GM18508 (cell line): ENCODE measurements around the gene BANP.
"Not testable (repeated sequence)": the region's sequence is repeated elsewhere in the genome, so short reads cannot be mapped to it uniquely, and the experiment has no call there.

Experiments used
- ATAC-seq: cut with Tn5 transposase; IDR thresholded peaks from one replicate; pipeline ENCODE4 v1.9.1; 2021; ENCODE audit warnings: moderate number of reproducible peaks; ENCODE audit not compliant: insufficient read depth, unreplicated experiment

BANP gene

GRCh38 chr16:88073201-88073721 is 122.0 kb downstream of the BANP start:
- no peak for ATAC-seq

DNA sequence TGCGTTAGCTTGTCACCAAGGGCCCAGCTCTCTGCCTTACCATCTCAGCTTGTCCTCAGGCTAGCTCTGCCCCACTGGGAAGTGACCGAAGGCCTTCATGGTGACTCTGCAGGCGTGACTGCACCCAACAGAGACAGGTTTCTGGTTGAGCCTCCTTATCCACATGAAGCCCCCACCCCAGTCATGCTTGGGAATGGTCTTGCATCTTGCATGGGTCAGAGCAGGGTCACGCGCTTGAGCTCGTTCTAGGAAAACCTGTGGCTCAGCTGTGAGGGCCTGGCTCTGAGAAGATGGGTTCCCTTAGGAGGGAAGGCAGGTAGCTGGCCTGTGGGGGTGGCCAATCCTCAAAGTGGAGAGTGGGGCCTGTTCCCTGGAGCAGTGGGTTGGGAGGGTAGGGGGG is 122.8 kb downstream of the BANP start:
- ATAC-seq = no peak

GRCh38 chr16:88076211-88076931 is 125.1 kb downstream of the BANP start:
- no peak for ATAC-seq

- ATAC-seq = not testable (repeated sequence)
Observed at GRCh38 chr16:88076932-88077320, 125.7 kb downstream of the BANP start.

- ATAC-seq = no peak
Observed at GRCh38 chr16:88077328-88078108, 126.3 kb downstream of the BANP start.

GRCh38 chr16:88078111-88078775 is 127.0 kb downstream of the BANP start:
- ATAC-seq = no peak

DNA sequence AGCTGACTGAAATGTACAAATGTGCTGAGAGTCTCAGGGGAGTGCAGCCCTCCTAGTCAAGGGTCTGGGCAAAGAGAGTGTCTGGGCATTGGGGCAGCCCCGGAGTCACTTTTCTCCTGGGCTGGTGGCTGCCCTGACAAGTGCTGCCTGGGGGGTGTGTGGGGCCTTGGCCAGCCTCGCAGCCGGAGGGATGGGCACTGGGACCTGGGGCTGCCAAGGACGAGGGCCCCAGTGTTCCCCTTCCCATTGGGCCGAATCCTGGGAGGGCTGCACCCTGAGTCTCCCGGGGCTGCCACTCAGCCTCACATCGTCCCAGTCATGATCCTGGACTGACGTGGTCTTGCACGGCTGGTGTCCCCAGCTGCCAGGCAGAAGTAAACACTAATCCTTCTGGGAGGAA is 132.3 kb downstream of the BANP start:
- ATAC-seq = no peak

- ATAC-seq = no peak
Observed at GRCh38 chr16:88084881-88085280, 133.6 kb downstream of the BANP start.

GRCh38 chr16:88086571-88087516 is 135.6 kb downstream of the BANP start:
- no peak for ATAC-seq

DNA sequence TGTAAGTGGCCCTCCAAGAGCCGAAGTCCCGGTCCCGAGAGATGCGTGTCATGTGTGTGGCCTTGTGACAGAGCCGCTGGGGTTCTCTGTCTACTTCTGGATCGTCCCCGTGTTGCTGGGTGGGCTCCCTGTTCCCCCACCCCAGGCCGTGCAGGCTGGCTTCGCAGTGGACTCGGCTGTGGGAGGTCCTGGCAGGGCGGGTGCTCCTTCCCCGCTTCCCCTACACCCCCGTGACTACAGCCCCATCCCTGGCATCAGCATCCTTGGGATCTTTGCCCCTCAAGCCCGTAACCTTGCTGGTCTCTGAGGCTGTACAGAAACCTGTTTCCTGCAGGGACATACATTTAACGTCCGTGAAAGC is 136.3 kb downstream of the BANP start:
- ATAC-seq = no peak

- ATAC-seq = no peak
Observed at GRCh38 chr16:88088161-88088581, 136.9 kb downstream of the BANP start.

GRCh38 chr16:88088611-88089010 is 137.4 kb downstream of the BANP start:
- not testable (repeated sequence) for ATAC-seq

DNA sequence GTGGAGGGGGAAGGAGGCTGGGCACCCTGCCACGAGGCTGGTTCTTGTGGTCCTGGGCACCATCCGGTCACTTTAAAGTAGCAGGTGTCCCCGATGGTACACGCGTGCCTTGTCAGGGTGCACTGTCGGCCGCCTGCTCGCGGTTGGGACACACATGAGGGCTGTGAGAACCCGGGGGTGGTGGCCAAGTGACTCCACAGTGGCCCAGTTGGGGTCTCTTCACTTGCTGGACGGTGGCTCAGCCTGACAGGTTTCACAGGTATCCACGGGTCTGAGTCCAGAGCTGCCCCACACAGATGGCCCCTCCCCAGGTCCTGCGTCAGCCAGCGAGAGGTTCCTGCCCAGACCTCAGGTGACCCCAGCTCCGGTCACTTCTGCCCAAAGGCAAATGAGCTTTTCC is 137.8 kb downstream of the BANP start:
- not testable (repeated sequence) for ATAC-seq

- ATAC-seq = not testable (repeated sequence)
Observed at GRCh38 chr16:88089632-88090376, 138.6 kb downstream of the BANP start.

- ATAC-seq = not testable (repeated sequence)
Observed at GRCh38 chr16:88090377-88091175, 139.3 kb downstream of the BANP start.

DNA sequence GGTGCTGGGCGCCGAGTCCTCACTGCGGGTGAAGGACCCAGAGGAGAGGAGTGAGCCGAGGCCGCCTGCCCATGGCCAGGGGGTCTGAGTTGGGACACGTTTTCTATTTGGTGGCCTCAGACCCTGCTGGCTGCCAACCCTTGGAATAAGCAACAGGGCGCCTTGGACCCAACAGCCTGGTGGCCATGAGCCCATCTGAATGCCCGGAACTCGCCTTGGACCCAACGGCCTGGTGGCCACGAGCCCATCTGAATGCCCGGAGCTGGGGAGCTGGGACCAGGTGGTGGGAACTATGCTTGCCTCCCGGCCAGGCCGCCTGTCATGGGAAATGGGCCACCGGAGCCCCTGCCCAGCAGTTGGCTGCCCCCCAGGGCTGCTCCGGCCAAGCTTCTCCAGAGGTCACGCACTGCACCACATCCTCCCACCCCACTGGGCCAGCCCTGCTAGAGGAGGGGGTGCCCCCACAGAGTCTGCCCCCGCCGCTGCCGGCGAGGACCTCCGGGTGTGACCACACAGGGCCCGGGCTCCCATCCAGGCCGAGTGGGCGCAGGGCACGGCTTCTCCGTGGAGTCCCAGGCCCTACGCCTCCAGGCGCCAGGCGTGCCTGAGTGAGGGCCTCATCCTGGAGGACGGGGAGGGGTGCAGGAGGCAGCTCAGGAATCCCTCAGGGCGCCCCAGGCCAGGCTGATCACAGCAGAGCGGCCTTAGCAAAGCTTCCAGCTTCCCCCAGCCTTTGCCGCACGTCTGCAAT is 140.2 kb downstream of the BANP start:
- ATAC-seq = not testable (repeated sequence)

GRCh38 chr16:88091972-88092302 is 140.7 kb downstream of the BANP start:
- ATAC-seq = not testable (repeated sequence)
